Vagina (tissue), 2 donors: ENCODE results near the gene SLC2A9.

ENCODE experiments used
- CTCF ChIP-seq, 3 experiments: fragments of 450-650 bp in 2 of 3; fragments of 200-600 bp in 1 of 3; sonication (generic) in 1 of 3; IDR thresholded peaks; one replicate each; pipeline ENCODE4 v1.5.1; 2017 to 2019; ENCODE audit warnings: antibody characterized with exemption in 3 of 3, mild to moderate bottlenecking in 2 of 3, moderate library complexity in 2 of 3
- POLR2A ChIP-seq, 2 donors: fragments of 450-650 bp; IDR thresholded peaks; one replicate each; pipeline ENCODE4 v1.6.1; 2017; ENCODE audit warnings: antibody characterized with exemption in 2 of 2, mild to moderate bottlenecking in 2 of 2, moderate library complexity in 2 of 2

GRCh38 chr4:9989918-9990635 is 31.2 kb downstream of the SLC2A9 start:
- TF ChIP-seq CTCF (IDR thresholded peaks at IDR 0.05), result no peak
- TF ChIP-seq POLR2A (IDR thresholded peaks at IDR 0.05), result no peak
